AG20443 (cell line): ENCODE data around the gene FIP1L1.

ENCODE experiments used
- DNase-seq: peaks from one replicate; pipeline ENCODE4 v3.0.0; 2012; ENCODE audit warnings: low spot score, mixed read lengths

FIP1L1 gene

DNA sequence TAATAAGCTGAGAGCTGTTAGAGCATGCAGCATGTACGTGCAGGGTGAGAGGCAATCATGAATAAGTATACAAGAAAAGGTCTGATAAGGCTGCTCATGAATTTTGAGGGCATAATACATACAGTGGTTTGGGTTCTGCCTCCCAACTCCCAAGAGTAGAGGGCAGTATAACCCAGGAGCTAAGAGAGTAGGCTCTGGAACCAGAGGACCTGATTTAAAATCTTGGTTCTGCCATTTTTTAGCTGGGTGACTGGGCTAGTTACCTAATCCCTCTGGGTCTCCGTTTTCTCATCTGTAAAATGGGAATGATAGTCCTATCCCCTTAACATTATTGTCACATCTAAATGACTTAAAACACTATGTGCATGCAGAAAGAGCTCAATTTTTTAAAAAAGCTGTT is 128.5 kb downstream of the FIP1L1 start:
- no peak for DNase-seq

- no peak for DNase-seq
Observed at GRCh38 chr4:53507058-53507457, 129.6 kb downstream of the FIP1L1 start.

GRCh38 chr4:53507671-53508286 is 130.3 kb downstream of the FIP1L1 start:
- DNase-seq, result no peak

GRCh38 chr4:53508446-53508845 is 131.0 kb downstream of the FIP1L1 start:
- peak; percentile 29 for DNase-seq

DNA sequence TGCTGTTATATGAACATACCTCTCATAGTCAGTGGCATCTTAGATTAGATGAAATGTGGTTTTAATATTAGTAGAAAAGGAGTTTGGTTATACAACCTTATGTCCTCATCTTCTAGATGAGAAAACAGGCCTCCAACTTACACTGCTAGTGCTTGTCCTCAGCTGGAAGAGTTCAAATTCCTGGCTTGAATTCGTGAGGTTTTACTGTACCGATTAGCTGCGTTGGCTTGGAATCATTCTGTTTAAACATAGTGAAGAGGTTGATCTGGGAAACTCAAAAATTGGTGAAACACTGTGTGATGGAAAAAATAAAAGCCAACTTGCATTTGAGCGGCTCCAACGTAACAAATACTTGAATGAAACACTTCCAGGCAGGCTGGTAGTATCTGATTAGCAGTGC is 132.9 kb downstream of the FIP1L1 start:
- DNase-seq, result no peak
